GM21515 (cell line): ENCODE data around the gene NEDD4.
A peak's percentile ranks its signal among the peaks of the same experiment; 100 is the strongest.
"Not testable (repeated sequence)": the region's sequence is repeated elsewhere in the genome, so short reads cannot be mapped to it uniquely, and the experiment has no call there.

ENCODE experiments used
- ATAC-seq: cut with Tn5 transposase; IDR thresholded peaks from one replicate; pipeline ENCODE4 v1.9.1; 2021; ENCODE audit not compliant: unreplicated experiment

The NEDD4 gene

DNA sequence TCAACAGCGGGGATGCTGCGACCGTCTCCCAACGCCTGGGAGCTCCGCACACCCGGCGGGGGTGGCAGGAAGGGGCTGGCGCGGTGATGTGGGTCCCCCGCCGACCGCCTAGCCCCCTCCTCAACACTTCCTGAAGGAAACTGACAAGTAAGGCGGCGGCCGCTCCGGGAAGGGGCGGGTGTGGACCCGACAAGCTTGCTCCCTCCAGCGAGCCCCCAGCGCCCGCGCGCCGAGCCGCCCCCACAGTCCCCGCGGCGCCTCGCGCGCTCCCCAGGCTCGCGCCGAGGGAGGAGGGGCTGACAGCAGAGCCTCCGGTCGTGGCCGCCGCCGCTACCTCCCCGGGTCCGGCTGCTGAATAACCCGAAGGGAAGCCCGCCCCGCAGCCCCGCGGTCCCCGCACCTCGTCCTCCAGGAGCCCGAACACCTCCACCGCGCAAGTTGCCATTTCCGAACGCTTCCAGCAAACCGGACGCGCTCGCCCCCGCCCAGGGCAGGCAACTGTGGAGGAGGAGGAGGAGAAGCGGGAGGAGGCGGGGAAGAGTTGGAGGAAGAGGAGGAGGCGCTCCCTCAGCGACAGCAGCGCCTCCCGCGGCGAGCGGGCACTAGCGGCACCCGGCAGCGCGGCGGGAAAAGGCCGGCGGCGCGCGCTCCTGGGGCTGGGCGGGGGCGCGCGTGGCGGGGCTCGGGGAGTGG is at the start of gene NEDD4:
TSS of gene NEDD4 (minus strand) at position 502 of the 693 bp plus-strand sequence. CDS start at position 445, 57 bp downstream.
- peak; percentile 84 for ATAC-seq

GRCh38 chr15:56042498-56042897 is 49.1 kb upstream of the NEDD4 start:
- ATAC-seq, result no peak

GRCh38 chr15:56042031-56042430 is 48.6 kb upstream of the NEDD4 start:
- no peak for ATAC-seq

DNA sequence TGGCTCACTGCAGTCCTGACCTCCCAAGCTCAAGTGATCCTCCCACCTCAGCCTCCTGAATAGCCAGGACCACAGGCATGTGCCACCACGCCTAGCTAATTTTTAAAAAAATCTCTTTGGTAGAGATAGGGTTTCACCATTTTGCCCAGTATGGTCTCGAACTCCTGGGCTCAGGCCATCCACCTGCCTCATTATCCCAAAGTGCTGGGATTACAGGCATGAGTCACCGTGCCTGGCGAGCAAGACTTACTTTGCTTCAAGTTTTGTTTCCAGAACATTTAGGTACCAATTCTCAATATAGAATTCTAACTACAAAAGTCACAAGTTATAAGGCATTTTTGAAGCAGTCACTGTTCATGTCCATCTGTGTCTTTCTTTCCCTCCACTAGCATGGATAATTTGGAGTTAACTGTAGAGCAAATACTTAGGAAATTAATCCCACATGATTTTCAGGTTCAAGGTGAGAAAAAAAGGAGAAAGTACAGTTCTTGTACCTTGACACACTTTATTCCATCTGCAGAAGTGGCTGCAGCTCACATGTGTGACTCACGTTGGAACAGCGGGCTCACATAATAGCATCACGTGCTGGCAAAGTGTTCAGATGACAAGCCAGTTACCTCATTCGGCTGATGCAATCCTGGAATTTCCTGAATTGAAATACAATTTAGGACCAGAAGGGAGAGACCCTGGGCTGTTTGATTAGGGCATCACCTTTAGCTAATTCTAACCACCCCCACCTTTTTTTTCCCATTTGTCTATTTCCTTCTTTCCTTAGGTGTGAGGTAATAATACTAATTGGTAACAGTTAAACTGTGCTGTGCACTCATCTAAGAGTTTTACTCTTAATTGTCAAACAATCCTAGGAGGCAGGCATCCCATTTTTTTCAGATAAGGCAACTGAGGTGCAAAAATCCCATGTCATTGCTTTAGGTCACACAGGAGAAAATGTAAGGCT is 46.9 kb upstream of the NEDD4 start:
- ATAC-seq, result no peak

GRCh38 chr15:56038707-56039106 is 45.3 kb upstream of the NEDD4 start:
- no peak for ATAC-seq

- ATAC-seq, result no peak
Measured at GRCh38 chr15:56038015-56038414, 44.6 kb upstream of the NEDD4 start.

GRCh38 chr15:56036546-56037067 is 43.2 kb upstream of the NEDD4 start:
- ATAC-seq, result no peak

DNA sequence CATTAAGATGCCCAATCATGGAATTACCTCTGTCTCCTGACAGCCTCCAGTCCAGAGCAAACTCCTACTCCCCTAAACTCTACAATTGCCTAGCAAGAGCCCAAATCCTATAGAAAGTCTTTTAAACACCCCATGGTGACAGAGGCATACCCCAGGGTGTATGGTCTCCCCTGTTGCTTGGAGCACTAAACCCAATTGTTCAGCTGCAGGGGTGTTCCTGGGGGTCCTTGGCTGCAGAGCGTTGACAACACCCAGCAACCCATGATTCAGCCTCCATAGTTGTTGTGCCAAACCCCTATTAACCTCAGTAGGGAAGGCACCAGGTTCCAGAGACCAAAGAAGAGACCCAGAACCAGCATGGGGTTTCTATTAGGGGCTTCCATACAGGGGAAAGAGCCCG is 41.8 kb upstream of the NEDD4 start:
- no peak for ATAC-seq

- ATAC-seq, result no peak
Measured at GRCh38 chr15:56034514-56034913, 41.1 kb upstream of the NEDD4 start.

GRCh38 chr15:56032373-56032772 is 39.0 kb upstream of the NEDD4 start:
- no peak for ATAC-seq

GRCh38 chr15:56031836-56032235 is 38.4 kb upstream of the NEDD4 start:
- ATAC-seq, result no peak

DNA sequence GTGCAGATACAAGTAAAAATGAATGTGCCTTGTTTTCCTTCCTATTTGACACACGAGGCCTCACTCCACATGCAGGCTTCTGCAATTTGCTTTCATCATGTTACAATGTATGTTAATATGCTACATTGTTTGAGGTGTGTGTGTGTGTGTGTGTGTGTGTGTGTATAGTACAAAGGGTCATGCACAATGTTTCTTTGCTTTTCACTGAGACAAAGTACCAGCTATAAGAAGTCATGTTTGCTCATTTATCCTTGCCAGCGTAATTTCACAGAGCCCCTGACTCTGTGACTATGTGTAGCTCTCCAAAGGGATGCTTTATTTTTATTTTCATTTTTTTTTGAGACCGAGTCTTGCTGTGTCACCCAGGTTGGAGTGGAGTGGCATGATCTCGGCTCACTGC is 38.0 kb upstream of the NEDD4 start:
- ATAC-seq, result no peak

GRCh38 chr15:56028430-56028829 is 35.0 kb upstream of the NEDD4 start:
- no peak for ATAC-seq

DNA sequence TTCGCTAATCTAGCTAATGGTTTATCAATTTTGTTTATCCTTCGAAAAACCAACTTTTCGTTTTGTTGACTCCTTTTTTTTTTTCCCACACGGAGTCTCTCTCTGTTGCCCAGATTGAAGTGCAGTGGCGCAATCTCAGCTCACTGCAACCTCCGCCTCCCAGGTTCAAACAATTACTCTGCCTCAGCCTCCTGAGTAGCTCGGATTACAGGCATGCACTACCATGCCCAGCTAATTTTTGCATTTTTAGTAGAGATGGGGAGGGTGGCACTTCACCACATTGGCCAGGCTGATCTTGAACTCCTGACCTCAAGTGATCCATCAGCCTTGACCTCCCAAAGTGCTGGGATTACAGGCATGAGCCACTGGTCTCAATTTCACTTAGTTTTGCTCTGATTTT is 29.7 kb upstream of the NEDD4 start:
- ATAC-seq, result not testable (repeated sequence)

DNA sequence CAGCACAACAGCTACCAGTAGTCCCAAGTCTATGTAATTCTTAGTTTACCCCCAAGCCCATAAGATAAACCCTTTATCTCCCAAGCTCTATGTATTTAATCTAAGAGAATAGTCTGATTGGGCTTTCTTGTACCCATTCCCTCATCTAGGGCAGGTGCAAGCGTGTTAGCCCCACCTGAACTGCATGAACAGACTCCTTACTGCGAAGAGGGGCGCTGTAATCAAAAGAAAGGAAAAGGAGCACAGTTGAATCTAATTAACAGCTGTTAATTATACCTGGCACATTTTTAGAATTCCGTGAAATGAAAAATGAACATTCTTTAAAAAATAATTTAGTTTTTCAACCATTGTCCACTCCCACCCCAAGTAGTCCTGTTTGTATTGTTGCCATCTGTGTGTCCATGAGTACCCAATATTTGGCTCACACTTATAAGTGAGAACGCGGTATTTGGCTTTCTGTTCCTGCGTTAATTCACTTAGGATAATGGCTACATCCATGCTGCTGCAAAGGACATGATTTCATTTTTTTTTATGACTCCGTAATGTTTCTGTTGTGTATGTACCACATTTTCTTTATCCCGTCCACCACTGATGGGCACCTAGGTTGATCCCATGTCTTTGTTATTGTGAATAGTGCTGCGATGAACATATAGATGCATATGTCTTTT is 26.5 kb upstream of the NEDD4 start:
- ATAC-seq, result no peak

DNA sequence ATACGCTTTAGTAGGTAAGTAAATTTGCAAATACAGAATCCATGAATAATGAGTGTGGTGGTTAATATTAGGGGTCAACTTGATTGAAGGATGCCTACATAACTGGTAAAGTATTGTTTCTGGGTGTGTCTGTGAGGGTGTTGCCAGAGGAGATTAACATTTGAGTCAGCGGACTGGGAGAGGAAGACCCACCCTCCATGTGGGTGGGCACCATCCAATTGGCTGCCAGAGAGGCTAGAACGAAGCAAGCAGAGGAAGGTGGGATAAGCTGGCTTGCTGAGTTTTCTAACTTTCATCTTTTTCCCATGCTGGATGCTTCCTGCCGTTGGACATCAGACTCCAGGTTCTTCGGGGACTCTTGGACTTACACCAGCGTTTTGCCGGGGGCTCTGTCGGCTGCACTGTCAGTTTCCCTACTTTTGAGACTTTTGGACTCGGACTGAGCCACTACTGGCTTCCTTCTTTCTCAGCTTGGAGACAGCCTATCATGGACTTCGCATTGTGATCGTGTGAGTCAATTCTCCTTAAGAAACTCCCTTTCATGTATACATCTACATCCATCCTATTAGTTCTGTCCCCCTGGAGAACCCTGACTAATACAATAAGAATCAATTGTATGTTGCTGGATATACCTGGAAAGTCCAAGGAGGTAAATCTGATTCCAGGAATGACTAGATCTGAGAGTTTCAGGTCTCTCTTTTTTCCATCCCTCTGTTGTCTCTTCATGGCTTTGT is 25.8 kb upstream of the NEDD4 start:
- ATAC-seq, result no peak

- no peak for ATAC-seq
Measured at GRCh38 chr15:56017920-56018319, 24.5 kb upstream of the NEDD4 start.

- ATAC-seq, result no peak
Measured at GRCh38 chr15:56017511-56017910, 24.1 kb upstream of the NEDD4 start.

DNA sequence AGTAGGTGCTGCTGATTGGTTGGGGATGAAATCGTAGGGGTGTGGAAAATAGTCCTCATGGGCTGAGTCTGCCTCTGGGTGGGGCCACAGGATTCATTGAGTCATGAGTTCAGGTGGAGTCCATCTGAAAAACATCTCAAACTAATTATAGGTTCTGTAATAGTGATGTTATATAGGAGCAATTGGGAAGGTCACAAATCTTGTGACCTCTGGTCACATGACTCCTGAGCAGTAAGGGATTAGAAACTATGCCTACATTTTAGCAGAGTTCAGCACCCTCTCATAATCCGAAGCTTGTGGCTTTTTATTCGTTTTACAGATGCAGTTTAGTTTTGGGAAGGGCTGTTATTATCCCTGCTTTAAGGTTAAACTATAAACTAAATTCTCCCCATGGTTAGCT is 22.9 kb upstream of the NEDD4 start:
- ATAC-seq, result no peak

DNA sequence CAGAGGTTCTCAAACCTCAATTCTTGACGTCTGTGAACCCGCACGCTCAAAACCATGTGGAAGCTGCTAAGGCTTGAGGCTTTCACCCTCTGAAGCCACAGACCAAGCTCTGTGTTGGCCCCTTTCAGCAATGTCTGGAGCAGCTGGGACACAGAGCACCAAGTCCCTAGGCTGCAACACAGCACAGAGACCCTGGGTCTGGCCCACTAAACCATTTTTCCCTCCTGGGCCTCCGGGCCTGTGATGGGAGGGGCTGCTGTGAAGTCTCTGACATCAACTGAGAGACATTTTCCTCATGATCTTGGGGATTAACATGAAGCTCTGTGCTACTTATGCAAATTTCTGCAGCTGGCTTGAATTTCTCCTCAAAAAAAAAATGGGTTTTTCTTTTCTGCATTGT is 21.3 kb upstream of the NEDD4 start:
- ATAC-seq, result no peak

GRCh38 chr15:56007053-56007452 is 13.6 kb upstream of the NEDD4 start:
- not testable (repeated sequence) for ATAC-seq
